GM21825 (cell line): ENCODE data around the gene LAMP1.
"Not testable (repeated sequence)": the region's sequence is repeated elsewhere in the genome, so short reads cannot be mapped to it uniquely, and the experiment has no call there.

Experiments used
- ATAC-seq: cut with Tn5 transposase; IDR thresholded peaks from one replicate; pipeline ENCODE4 v1.9.1; 2021; ENCODE audit warnings: mild to moderate bottlenecking, moderate library complexity; ENCODE audit not compliant: unreplicated experiment

Gene LAMP1

DNA sequence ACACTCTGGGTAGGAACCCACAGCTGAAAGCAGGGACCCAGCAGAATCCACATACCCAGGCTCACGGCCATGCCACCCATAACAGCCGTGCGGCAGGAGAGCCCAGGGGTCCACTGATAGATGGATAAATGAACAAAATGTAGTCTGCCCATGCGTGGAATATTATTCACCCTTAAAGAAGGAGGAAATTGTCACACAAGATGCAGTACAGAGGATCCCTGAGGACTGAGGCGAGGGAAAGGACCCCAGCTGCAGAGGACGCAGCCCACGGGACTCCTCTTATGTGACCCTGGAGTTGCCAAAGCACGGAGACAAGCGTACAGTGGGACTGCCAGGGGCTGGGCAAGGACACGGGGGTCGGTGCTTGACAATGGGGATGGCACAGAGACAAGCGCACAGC lies 56.2 kb downstream of the LAMP1 start:
- ATAC-seq = no peak

DNA sequence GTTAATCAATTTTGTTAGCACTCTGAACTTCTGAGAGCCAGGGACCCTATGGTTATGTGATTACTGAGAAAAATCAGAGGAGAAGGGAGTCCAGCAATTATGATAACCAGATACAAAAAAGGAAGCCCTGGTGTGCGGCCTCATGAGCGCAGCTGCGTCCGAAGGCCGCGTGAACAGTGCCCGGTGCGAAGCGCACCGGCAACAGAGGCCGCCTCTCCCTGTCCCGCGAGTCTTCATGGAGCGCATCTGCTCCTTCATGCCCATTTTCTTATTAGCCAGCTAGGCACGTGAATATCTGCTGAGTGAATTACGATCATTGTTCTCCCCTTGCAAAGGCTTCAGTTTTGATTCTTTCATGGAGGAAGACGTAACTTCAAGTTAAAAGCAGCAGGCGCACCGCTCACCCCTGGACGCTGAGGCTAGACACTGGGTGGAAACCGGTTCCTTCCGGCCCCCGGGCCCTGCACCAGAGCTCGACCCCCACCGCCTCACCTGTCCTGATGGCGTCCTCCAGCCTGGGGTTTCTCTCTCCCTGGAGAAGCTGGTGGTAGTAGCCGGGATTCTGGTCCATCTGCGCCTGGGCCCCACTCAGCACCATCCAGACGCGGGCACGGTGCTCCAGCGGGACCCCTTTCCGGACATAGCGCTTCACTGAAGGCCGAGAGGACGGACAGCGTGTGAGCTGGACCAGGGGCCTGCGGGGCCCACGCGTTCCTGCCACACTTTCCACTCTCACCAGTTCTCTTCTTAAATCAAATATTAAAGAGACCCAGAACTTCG lies 58.0 kb downstream of the LAMP1 start:
- no peak for ATAC-seq

DNA sequence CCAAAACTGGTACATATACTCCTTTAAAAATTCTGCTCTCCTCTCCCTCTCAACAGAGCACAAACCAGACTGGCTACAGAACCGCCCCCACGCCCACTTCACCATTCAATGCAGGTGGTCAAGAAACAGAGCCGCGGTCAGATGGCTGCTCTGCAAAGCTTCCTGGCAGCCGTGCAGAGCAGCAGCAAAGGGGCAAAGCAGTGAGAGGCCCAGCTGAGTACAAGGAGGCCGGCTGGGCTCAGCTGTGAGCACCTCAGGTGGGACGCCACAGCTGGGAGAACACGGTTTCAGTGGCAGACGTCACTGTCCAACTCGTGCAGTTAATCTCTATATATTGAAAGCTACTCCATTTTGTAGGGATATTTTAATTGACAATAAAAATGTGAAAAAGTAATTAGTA lies 58.6 kb downstream of the LAMP1 start:
- ATAC-seq = no peak

DNA sequence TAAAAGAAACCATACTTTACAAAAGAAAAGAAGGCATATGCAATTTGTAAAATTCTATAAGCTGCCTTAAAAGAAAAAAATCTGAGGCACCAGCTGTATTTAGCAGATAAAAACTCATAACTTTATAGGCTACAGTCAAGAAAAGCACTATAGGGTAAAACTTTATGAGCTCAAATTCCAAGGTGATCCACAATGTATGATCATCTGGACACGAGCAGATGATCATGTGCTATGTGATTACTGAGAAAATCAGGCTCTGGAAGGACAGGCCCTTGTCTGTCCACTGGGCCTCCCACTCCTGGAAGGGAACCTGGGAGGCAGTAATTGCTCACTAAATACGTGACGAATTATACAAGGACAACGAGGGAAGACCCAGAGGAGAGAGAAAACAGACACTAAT lies 59.6 kb downstream of the LAMP1 start:
- ATAC-seq = no peak

DNA sequence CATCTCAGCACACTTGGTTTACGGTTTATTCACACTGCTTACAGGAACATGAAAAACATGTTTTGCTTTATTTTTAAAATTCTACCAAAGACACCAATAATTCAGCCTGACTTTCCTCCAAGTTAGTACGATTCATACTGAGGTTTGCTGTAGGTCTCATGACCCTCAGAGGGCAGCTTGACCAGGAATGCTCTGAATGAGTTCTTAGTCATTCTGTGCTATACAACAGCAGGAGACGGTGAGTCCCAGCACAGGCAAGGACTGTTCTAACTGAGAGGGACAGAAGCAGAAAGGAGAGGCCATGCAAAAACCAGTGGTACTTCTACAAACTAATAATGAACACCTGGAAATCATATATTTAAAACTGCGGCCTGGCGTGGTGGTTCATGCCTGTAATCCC lies 60.5 kb downstream of the LAMP1 start:
- ATAC-seq = no peak

DNA sequence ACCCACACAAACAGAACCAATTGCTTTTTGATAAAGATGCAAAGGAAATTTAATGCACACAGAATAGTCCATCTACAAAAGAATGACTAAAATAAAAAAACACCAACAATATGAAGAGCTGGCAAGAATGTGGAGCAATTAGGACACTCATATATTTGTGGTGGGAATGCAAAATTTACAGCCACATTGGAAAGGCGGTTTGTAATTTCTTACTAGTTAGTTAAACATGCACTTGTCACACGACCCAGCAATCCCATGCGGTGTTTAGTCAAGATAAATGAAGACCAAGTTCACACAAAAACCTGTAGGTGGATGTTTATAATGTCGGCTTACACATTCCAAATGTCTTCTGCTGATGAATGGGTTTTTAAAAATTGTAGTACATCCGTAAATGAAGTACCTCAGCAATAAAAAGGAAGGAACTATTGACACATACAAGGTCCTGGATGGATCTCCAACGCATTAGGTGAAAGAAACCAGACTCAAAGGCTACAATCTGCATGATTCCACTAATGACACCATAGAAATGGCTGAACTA lies 61.7 kb downstream of the LAMP1 start:
- no peak for ATAC-seq

DNA sequence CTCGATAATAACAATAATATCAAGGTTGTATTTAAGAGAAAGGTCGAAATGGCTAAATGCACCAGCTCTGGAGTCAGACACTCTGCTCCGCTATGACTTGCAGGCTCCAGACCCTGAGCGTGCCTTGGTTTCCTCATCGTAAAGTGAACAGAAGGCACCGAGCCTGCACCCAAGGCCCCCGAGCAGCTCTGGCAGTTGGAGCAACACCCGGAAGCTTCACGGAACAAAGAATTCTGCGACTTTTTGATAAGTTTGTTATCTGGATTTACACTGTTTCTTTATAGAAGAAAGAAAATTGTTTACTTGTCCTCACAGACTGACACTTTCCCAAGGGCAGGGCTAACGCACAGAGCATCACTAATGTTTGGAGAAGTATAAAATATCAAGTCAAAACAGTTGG lies 62.5 kb downstream of the LAMP1 start:
- ATAC-seq = no peak

DNA sequence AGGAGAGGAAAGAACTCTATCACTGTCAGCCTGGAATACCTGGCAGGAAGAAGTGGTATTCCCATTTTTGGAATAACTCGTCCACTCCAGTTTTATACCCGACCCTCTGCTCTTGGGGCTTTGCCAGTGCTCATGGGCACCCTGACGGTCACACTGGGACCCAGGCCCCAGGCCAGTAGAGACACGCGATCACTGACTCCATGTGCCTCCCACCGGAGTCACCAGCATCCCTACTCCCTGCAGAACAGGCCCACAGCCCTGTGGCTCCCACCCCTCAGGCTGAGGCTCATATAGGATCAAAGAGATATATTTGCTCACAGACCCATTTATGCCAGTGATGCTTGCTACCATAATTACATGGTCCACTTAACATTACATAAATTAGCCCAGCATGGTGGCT lies 63.4 kb downstream of the LAMP1 start:
- ATAC-seq = no peak

DNA sequence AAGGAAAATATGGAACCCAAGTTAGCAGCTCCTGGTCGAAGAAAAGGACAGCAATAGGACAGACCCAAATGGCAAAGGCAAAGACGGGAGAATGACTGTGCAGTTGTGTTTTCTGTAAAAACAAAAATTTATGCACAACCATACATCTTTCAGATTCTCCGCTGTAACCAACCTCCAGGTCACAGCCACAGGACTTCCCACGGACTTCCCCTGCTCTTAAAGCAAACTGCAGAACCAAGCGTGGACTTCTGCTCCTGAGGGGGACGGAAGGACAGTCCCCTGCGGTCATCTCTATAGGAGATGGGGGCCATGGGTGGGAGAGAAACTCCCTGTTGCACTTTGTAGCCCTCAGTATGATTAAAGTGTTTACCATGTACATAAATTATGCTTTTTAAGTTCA lies 64.4 kb downstream of the LAMP1 start:
- no peak for ATAC-seq

DNA sequence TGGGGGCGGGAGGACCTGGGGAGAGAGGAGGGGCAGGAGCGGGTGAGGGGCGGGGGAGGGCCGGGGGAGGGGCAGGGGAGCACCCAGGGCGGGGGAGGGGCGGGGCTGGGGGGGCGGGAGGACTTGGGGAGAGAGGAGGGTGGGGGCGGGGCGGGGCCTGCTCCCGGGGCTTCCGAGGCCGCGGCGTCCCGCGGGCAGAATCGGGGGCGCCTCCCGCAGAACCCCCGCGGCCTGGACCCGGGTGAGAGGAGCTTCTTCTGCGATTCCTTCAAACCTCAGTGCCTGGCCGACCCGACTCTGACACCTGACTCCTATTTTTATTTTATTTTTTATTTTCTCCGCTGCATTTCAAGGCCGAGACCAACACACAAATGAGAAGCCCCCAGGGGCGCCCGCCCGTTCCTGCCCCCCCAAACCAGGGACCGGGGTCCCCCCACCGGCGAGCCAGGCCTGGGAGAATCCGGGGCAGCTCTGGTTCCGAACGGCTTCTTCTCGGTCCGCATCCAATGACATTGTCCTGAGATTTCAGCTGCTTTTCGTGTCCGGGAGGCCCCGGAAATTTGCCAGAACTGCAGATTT lies 67.4 kb downstream of the LAMP1 start:
- ATAC-seq = no peak

DNA sequence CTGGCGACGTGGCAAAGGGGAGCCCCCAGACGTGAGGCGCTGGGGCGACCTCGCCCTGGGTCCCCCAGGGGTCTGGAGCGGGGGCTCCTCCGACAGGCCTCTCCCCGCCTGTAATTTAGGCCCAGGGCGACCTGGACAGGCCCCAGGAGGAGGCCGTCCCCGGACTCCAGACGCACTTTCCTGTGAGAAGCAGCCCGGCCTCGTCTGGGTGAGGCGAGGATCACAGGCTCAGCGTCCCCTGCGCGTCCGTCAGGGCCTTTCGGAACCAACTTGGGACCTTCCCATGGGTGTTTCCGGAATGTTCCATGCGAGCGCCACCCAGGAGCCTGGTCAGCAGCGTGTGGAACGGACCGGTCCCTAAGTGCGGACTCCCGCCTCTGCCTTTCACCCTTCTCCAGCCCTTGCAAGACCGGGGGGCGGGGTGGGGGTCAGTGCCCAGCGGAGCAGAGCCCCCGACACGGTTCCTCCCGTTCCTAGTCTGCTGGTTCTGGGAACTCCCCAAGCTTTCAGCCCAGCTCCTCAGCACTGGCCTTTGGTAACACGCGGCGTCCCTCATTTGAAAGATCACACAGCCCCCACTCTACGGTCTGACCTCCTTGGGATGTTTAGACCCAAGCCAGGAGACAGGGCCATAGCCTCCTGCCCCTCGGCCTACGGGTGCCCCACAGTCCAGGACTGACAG lies 68.0 kb downstream of the LAMP1 start:
- no peak for ATAC-seq

DNA sequence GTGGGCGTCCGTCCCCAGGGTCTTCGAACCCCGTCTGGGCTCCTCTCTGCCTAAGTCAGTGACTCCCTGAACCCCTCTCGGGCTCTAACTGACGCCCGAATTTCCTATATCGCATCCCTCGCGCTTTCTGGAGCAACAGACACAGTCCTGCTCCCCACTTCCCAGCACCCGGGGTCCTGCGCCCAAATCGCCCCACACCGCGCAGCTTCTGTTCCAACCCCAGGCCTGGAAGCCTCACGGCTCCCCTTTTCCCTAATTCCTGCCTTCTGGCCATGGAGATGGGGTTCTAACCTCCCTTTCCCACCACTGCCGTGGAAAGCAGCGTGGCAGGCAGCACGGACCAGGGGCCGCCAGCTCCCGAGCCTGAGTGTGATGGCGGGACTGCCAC lies 68.5 kb downstream of the LAMP1 start:
- ATAC-seq = no peak

DNA sequence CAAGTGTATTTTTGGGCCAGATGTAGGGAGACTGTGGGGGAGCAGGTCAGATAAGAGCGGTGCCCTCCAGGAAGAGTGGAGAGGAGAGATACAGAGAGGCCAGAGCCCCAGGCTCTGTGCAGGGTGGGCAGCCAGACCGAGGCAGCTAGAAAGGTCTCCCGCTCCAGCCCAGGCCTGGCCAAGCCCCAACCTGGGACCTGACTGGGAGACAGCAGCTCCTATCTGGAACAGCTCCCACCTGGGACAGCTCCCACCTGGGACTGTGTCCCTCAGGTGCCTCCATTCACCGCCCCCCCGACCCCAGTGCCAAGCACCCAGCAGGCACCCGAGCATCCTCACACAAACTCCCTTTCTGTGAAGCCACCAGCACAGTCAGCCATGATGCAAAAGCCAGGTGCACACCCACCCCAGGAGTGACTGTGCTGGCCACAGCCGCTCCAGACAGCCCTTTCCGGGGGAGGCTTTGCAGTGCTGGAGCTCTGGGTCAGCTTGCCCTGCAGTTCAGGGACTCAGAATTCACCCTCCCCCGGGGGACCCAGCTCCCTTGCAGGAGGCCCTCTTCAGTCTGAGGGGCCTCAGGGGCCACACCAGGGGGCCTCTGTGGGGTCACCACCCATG lies 69.0 kb downstream of the LAMP1 start:
- no peak for ATAC-seq

DNA sequence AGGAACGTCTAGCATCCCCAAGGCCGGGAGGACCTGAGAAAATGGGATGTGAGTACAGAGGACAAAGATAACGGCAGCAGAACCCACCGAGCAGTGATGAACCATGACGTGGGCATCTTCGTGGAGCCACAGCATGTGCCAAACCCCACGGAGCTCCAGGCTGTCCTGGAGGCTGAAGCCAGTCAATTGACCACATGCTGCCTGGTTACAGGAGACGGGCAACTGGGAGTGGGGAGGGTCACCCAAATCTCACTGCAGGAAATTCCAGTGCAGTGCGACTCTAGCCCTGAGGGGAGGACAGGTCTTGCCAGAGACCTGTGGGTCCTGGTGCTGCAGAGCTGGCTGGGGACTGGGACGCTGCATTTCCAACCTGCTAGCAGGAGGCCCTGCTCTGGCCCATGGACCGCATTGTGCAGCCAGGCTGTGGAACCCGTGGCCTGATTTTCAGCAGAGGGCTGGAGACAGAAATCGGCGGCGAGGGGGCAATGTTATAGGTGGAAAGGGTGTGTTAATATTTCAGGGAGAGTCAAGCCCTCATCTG lies 70.1 kb downstream of the LAMP1 start:
- ATAC-seq = no peak

DNA sequence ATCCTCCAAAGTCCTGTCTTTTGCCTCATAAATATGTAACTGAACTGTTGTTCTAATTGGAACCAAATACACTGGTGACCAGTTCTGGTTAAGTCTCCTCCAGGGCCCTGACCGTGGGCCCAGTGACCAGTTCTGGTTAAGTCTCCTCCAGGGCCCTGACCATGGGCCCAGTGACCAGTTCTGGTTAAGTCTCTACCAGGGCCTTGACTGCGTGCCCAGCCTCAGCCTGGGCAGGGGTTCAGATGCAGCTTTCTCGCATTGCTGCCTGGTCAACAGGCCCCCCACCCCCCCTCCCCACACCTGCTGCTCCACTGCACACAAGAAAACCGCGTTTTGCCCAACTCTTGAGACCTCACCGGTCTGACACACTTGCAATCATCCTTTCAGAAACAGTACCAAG lies 70.7 kb downstream of the LAMP1 start:
- no peak for ATAC-seq

DNA sequence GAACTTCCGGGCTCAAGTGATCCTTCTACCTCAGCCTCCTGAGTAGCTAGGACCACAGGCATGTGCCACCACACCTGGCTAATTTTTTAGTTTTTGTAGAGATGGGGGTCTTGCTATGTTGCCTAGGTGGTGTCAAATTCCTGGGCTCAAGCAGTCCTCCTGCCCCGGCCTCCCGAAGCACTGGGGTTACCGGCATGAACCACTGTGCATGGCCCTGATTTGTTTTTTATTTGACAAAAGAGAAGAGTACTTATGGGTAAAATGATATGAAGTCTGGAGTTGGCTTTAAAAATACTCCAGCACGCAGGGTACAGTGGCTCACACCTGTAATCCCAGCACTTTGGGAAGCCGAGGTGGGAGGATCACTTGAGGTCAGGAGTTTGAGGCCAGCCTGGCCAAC lies 71.3 kb downstream of the LAMP1 start:
- not testable (repeated sequence) for ATAC-seq

DNA sequence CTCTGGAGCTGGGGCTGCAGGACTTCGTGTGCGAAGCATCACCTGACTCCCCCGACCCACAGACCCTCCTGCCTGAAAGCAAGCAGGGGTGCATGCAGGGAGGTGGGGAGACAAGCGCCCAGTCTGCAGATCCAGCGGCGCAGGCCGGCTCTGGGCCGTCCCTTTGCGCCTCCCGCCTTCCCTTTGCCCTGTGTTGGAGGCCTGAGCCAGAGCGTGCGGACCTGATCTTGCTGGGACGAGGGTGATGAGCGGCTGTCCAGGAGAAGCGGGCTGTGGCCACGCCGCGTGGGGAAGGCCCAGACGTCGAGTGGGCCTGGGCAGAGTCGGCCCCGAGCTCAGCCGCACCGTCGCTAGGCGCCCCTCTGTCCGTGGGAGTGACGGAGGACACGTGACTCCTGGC lies 72.2 kb downstream of the LAMP1 start:
- ATAC-seq = no peak

DNA sequence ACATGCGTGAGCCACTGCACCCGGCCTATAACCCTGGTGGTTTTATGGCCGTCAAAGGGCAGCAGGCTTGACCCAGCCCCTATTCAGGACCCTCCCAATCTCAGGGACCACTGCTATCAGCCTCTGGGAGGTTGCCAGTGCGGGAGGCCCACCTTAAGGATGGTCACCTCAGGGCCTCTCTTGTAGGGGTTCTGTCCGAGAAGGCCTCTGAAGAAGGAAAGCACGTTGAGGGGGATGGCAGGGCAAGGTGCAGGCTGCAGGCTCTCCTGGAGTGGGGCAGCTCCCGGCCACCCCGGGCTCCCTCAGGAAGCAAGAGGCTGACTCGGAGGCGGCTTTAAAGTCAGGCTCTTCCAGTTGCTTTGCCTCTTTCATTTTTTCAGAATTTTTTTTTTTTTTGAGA lies 72.8 kb downstream of the LAMP1 start:
- ATAC-seq = no peak

DNA sequence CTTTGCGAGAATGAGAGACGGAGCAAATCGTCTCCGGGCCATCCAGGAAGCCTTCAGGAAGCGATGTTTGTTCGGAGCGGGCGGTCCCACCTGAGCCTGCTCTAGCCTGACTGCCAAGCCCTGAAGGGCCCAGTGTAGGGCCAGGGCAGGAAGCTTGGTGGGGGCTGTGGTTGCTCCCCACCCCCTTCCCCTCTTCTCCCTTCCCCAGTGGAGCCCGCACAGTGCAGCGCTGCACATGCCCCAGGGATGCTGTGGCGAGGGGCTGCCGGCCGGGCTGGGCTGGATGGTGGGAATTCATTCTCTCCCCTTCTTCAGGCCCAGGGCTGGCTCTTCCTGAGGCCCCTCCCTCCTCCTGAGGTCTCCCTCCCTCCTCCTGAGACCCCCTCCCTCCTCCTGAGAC lies 74.0 kb downstream of the LAMP1 start:
- ATAC-seq = no peak

DNA sequence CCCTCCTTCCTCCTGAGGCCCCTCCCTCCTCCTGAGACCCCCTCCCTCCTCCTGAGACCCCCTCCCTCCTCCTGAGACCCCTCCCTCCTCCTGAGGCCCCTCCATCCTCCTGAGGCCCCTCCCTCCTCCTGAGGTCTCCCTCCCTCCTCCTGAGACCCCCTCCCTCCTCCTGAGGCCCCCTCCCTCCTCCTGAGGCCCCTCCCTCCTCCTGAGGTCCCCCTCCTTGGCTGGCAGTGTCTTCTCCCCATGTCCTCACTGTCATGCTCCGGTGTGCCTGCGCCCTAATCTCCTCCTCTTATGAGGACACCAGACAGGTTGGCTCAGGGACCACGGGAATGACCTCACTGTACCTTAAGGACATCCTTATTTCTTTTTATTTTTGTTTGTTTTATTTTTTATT lies 74.7 kb downstream of the LAMP1 start:
- not testable (repeated sequence) for ATAC-seq
